ENCODE results near the gene ZBTB45. TPM values are rescaled to one million over a fixed set of nuclear protein-coding genes. Genes with fewer than 3 reads are reported as not detected.
A peak's percentile ranks its signal among the peaks of the same experiment; 100 is the strongest.

The ZBTB45 gene
- total and polyA plus RNA-seq, 9 of the 15 experiments (the other 6 are each of a cell fraction or from before 2014, with no cell fraction given) = 0.08 to 16.1 (median 1.8) TPM

GRCh38 chr19:58519355-58520256 is at the start of gene ZBTB45 (continued):
- TF ChIP-seq PBX2 (CRISPR knock-in tag; IDR thresholded peaks at IDR 0.05; ENCODE audit: low read depth) = no peak
- TF ChIP-seq PBX2 (tag; conservative IDR thresholded peaks at IDR 0.05; ENCODE audit: low read depth) = peak; percentile 44
- peak; percentile 91 for TF ChIP-seq HCFC1 (IDR thresholded peaks at IDR 0.05; ENCODE audit: low read depth, low read length)
- peak; percentile 73 for TF ChIP-seq NFIC (IDR thresholded peaks at IDR 0.05)
- peak; percentile 59; the same call in 1 of the 2 replicates for TF ChIP-seq NFRKB (IDR thresholded peaks at IDR 0.05; ENCODE audit: low read depth)
- peak in 1 of 2 experiments; percentile 38; a peak in 1 of 4 replicates for TF ChIP-seq KDM1A (IDR thresholded peaks at IDR 0.05)
- no peak for TF ChIP-seq WHSC1 (IDR thresholded peaks at IDR 0.05; ENCODE audit: low read length)
- TF ChIP-seq BRD4 (IDR thresholded peaks at IDR 0.05) = peak; percentile 95
- TF ChIP-seq ZNF444 (CRISPR knock-in tag; IDR thresholded peaks at IDR 0.05) = no peak
- TF ChIP-seq PTRF (tag; IDR thresholded peaks at IDR 0.05) = no peak
- peak; percentile 46; the same call in 1 of the 2 replicates for TF ChIP-seq EGR1 (conservative IDR thresholded peaks at IDR 0.05)
- TF ChIP-seq, protein P1, sequence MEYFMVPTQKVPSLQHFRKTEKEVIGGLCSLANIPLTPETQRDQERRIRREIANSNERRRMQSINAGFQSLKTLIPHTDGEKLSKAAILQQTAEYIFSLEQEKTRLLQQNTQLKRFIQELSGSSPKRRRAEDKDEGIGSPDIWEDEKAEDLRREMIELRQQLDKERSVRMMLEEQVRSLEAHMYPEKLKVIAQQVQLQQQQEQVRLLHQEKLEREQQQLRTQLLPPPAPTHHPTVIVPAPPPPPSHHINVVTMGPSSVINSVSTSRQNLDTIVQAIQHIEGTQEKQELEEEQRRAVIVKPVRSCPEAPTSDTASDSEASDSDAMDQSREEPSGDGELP (CRISPR knock-in tag; IDR thresholded peaks at IDR 0.05; ENCODE audit: borderline replicate concordance) = peak; percentile 91
- peak; percentile 83 for TF ChIP-seq POLR2A (conservative IDR thresholded peaks at IDR 0.05)
- 0 out of 2 replicates have a peak, but pooled peaks have one; percentile 68 for TF ChIP-seq THRB (CRISPR knock-in tag; conservative IDR thresholded peaks at IDR 0.05)
- TF ChIP-seq, protein P2, sequence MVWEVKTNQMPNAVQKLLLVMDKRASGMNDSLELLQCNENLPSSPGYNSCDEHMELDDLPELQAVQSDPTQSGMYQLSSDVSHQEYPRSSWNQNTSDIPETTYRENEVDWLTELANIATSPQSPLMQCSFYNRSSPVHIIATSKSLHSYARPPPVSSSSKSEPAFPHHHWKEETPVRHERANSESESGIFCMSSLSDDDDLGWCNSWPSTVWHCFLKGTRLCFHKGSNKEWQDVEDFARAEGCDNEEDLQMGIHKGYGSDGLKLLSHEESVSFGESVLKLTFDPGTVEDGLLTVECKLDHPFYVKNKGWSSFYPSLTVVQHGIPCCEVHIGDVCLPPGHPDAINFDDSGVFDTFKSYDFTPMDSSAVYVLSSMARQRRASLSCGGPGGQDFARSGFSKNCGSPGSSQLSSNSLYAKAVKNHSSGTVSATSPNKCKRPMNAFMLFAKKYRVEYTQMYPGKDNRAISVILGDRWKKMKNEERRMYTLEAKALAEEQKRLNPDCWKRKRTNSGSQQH (CRISPR knock-in tag; IDR thresholded peaks at IDR 0.05) = 0 out of 2 replicates have a peak, but pooled peaks have one; percentile 38
- no peak for TF ChIP-seq MAFF (IDR thresholded peaks at IDR 0.05; ENCODE audit: low read length)
- 0 out of 2 replicates have a peak, but pooled peaks have one; percentile 30 for TF ChIP-seq SLC30A9 (CRISPR knock-in tag; IDR thresholded peaks at IDR 0.05)
- TF ChIP-seq NFIX (CRISPR knock-in tag; IDR thresholded peaks at IDR 0.05; ENCODE audit: low read depth) = no peak

Measured in K562 (cell line).